ENCODE measurements around the gene FLNB.

FLNB gene

GRCh38 chr3:57998366-57999283 lies 9.6 kb upstream of the FLNB start:
- TF ChIP-seq CTCF (IDR thresholded peaks at IDR 0.05) = no peak

DNA sequence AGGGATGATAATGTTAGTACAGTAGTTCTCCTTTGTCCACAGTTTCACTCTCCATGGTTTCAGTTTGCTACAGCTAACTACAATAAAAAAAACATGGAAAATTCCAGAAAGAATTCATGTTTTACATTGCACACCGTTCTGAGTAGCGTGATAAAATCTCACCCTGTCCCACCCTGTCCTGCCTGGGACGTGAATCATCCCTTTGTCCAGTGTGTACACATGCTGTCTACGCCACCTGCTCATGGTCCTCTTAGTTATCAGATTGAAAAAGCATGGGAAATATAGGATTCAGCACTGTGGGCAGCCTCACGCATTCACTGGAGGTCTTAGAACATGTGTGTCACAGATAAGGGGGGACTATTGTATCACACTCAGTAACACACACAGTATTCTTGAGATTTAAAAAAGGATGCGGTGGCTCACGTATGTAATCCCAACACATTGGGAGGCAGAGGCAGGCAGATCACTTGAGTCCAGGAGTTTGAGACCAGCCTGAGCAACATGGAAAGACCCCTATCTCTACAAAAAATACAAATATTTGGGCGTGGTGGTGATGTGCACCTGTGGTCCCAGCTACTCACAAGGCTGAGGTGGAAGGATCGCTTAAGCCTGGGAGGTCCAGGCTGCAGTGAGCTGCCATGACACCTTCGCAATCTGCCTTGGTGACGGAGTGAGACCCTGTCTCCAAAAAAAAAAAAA lies 8.7 kb upstream of the FLNB start:
- TF ChIP-seq CTCF (IDR thresholded peaks at IDR 0.05) = no peak

- no peak for TF ChIP-seq CTCF (IDR thresholded peaks at IDR 0.05)
Measured at GRCh38 chr3:58000306-58001085, 7.7 kb upstream of the FLNB start.

DNA sequence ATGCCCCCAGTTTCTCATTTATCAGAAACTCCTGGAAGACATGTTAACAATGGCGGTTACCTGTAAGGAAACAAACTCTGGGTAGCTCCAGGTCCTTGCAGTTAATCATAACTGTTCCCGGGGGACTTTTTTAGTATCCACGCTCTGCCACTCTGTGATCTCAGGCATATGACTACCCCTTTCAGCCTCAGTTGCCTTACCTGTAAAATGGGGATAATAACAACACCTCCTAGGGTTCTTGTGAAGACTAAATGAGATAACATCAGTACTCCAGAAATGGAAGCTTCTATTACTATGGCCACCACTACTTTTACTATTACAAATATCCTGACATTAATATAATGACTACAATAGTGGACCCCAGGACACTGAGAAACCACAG lies 7.1 kb upstream of the FLNB start:
- TF ChIP-seq CTCF (IDR thresholded peaks at IDR 0.05) = no peak

DNA sequence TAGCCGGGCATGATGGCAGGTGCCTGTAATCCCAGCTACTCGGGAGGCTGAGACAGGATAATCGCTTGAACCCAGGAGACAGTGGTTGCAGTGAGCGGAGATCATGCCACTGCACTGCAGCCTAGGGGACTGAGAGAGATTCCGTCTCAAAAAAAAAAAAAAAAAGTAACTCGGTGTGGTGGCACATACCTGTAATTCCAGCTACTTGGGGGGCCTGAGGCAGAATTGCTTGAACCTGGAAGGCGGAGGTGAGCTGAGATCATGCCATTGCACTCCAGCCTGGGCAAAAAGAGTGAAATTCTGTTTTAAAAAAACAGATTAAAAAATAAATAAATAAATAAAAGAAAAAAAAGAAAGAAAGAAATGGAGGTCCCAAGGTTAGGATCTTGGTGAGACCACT lies 6.2 kb upstream of the FLNB start:
- TF ChIP-seq CTCF (IDR thresholded peaks at IDR 0.05) = no peak

DNA sequence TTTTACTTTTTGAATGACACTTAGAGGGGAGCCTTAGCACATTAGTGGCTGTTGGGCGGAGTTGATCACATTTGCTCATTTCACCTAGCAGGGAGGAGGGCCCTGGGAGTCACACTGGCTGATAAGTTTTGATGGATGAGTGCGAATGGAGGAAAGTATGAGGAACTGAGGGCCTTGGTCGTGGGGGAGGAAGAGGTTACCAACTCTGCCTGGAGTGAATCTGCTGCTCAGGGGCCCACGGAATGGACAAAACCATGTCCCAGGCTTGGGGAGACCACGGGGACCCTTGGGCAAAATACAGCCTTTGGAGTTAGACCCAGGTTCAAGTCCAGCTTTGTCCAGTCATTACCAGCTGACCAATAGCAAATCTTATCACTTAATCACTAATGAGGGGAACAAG lies 5.1 kb upstream of the FLNB start:
- TF ChIP-seq CTCF (IDR thresholded peaks at IDR 0.05) = no peak

DNA sequence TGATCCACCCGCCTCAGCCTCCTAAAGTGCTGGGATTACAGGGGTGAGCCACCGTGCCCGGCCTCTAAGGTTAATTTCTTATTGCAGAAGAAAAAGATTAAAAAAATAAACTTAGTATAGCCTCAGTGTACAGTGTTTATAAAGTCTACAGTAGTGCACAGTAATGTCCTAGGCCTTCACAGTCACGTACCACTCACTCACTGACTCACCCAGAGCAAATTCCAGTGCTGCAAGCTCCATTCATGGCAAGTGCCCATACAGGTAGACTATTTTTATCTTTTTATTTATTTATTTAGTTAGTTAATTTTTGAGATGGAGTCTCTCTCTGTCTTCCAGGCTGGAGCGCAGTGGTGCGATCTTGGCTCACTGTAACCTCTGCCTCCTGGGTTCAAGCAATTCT lies 3.2 kb upstream of the FLNB start:
- no peak for TF ChIP-seq CTCF (IDR thresholded peaks at IDR 0.05)

Measured in LNCAP (cell line).